NCI-H1105 (cell line): ENCODE results near the gene KRT83.
"Not testable (repeated sequence)": the region's sequence is repeated elsewhere in the genome, so short reads cannot be mapped to it uniquely, and the experiment has no call there.

ENCODE experiments used
- DNase-seq: peaks from one replicate; lab custom pipeline; 2025; lab: John Stamatoyannopoulos, UW

KRT83 gene

DNA sequence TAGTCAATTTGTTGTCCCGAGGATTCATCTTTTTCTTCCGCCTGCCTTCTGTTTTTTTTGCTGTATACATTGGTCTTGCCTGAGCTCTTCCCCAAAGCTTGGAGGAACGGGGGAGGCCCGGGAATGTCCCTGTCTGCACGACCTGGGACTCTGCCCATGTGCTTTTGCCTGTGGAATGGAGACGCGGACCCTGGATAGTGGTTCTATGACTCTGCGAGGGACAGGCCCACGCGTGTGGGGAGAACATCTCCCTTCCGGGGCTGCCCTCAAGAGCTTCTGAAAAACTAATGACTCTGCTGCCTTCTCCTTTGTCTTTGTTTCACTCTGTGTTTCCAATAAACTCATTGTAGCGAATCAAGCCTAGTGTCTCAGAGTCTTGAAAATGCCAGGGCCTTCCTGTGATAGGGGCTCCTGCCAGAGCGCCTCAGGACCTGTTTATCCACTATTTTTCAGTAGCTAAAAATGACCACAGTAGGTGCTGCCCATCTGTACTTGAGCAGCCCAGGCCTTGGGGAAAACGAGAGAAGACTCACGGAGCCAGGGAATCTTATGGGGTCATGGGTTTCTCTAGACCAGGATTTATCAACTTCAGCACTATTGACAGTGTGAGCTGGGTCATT, 12.3 kb downstream of the KRT83 start:
- no peak for DNase-seq

DNA sequence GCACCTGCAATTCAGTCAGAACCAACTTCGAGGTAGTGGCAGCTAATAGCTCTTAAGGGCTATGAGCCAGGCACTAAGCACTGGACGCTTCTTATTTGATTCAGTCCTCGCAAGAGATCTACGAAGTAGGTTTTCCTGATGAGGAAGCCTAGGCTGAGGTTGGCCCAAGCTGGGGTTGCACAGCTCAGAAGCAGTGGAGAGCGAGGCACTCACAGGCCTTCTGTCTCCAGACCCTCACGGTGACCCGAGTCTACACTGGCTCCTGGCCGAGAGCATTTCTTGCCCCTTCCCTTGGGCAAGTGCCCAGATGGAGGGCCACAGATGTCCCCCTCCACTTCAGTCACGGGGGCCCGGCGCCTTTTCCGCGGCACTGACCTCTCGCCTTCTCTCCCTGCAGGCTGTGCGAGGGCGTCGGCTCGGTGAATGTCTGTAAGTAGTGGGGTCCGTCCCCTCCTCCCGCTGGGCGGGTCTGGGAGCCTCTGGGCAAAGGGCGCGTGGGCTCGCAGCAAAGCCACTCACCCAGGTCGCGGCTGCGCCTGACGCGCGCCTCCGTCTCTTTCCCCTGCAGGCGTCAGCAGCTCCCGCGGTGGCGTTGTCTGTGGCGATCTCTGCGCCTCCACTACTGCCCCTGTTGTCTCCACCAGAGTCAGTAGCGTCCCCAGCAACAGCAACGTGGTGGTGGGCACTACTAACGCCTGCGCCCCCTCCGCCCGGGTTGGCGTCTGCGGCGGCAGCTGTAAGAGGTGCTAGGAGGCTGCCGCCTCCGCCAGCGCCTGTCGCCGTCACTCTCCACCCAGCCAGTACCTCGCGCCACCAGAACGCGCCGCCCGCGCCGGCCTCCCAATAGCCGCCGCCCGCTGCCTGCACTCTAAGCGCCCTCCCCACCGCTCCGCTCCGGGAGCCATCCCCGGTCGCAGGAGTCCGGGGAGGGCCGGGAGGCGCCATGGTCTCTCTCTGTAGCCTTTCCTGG, 13.1 kb downstream of the KRT83 start:
- DNase-seq: no peak

DNA sequence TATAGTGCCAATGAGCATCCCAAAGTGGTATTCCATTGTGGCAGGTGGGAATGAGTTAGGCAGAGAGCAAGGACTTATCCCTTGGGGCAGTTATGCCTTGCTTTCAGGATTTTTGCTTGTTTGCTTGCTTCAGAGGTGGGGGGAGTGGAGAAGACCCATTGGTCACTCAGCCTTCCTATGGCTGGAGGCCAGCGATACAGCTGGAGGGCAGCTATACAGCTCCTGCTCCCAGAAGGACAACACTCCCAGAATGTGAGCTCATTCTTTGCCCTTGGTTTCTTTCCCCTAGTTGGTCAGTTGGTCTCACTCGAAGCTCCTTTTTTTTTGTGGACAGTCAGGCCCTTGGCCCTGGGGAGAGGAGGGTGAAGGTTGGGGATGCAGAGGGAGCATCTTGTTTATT, 14.5 kb downstream of the KRT83 start:
- no peak for DNase-seq

DNA sequence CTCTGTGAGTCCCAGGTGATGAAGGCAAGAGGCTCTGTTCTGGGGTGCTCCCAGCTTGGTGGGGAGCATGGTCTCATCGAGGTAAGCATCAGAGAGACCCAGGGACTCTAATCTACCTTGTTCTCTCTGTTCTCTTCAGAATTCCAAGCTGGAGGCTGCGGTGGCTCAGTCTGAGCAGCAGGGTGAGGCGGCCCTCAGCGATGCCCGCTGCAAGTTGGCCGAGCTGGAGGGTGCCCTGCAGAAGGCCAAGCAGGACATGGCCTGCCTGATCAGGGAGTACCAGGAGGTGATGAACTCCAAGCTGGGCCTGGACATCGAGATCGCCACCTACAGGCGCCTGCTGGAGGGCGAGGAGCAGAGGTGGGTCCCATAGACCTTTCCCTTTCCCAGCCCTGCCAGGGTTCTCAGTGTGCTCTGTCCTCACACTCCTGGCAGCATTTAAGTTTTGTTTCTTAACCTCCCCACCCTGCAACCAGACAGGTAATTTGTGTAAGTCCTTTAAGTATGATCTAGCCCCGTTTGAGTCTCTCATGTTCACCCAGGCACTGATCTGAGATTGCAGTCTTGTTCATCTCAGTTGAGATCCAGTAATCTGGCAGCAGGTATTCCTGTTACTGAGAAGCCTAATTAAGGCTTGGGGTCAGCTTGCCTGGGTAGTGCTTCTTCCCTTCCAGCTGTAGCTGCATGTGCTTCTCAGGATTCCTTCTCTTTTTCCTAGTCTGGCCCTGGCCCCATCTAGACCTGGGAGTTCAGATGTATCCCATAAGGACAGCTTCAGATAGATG, 15.1 kb downstream of the KRT83 start:
- no peak for DNase-seq

DNA sequence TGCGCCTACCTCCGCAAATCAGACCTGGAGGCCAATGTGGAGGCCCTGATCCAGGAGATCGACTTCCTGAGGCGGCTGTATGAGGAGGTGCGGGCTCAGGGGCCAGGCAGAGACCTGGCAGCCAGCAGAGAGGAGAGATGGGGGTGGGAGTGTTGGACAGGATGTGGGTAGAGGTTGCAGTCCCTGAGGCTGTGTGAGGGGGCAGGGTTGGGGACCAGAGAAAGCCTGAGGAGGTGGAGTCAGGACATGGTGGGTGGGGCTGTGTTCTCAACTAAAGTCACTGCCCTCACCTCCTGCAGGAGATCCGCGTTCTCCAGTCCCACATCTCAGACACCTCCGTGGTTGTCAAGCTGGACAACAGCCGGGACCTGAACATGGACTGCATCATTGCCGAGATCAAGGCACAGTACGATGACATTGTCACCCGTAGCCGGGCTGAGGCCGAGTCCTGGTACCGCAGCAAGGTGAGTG, 16.2 kb downstream of the KRT83 start:
- not testable (repeated sequence) for DNase-seq

DNA sequence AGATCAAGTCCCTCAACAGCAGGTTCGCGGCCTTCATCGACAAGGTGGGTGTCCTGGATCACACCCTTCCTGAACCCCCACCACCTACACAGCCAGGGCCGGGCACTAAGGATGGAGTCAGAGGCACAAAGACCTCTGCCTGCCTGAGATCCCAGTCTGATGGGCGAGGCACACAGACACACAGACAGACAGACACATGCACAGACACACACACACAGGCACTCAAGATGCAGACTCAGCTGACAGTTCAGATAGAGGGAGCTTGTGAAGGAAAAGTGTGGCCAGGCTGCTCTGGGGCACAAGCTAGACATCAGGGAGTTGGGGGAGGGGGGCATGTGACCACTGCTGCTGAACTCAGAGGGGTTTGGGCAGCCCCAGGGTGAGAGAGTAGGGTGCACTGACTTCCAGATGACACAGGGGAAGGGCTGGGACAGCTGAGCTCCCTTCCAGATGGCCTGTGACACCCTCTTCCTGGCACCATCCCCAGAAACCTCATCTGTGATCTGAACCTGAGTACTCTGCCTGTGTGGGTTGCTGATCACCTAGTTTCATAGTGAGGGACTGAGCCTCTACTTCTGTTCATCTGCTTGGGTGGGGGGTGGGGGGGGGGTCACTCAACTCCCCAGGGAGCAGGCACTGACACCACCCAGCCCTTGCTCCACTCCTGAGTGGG, 18.8 kb downstream of the KRT83 start:
- DNase-seq: not testable (repeated sequence)

DNA sequence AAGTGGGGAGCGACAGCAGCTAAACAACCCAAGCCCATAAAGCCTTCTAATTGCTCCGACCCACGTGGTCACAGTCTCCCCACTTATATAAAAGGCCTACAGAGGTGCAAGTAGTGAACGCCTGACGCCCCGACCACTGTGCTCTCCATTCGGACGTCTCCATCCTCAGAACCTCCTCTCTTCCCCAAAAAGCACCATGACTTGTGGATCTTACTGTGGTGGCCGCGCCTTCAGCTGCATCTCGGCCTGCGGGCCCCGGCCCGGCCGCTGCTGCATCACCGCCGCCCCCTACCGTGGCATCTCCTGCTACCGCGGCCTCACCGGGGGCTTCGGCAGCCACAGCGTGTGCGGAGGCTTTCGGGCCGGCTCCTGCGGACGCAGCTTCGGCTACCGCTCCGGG, 19.5 kb downstream of the KRT83 start:
- not testable (repeated sequence) for DNase-seq

DNA sequence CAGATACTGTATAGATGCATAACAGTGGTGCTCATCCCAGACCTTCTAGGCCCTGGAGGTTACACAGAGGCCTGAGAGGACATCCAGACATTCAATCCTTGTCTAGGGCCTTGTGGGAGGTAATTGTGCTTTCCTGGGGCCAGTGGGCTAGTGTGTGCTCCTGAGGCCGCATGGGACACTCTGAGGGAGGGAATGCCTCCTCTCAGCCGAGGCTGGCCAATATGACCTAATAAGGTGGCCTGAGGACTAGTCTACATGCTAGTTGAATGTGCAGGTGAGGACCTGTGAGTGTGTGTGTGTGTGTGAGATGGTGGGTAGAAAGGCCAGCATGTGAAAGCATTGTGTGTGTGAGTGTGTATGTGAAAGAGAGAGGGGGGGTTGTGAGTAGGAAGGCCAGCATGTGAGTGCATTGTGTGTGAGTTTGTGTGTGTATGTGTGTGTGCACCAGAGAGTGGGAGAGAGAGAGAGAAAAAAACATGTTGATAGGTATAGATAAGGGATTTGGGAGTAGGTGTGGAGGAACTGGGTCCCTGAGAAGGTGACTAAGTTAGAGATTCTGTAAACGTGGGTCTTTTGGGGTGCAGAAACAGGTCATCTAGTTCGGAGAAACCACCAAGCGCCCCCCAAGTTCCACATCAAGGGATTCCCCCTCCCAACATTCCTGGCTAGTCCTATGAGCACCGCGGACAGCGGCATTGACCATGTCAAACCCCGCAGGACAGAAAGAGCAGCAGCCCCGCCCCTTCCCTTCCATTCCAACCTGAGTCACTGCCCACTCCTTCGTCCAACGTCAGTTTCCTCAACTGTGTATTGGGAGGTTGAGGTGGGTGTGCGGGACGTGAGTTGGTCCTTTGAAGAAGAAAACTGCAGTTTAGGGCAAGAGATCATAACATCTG, 20.2 kb downstream of the KRT83 start:
- no peak for DNase-seq

DNA sequence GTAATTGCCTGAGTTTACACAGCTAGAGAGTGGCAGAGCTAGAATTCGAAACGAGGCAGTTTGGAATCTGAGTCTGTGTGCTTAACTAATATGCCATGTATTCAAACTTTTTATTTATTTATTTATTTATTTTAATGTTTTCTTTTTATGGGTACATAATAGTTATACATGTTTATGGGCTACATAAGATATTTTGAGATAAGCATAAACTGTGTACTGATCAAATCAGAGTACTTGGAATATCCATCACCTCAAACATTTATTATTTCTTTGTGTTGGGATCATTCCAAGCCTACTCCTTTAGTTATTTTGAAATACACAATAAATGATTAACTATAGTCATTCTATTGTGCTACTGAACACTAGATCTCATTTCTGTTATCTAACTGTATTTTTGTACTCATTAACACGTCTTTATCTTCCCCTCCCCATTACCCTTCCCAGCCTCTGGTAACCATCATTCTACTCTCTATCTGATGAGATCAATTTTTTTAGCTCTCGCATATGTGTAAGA, 22.5 kb downstream of the KRT83 start:
- DNase-seq: no peak

DNA sequence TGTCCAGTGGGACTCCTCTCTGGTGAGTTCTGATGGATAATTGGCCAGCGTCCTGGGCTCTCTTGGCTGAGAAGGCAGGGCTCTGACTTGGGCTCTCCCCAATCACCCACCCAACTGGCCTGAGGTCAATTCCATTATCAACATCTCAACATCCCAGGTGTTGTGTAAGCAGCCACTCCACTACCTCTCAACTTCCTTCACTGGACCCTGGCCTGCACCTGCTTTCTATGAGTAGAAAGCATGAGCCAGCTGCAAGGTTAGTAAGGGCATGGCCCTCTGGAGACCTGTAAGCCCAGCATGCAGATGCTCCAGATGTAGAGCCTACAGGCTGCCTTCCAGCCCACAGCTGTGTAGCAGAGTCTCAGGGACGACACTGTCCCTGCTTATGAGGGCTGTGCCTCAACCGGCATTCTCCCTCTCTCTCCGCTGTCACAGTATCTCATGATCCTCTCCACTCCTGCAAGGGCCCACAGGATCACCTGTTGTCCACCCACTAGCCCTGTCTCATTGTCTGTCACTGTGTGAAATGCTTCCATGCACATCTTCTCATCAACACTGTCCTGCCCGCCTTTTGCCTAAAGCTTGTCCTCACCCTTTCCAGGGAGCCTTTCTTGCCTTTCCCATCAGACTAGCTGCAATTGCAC, 24.5 kb downstream of the KRT83 start:
- DNase-seq: no peak

DNA sequence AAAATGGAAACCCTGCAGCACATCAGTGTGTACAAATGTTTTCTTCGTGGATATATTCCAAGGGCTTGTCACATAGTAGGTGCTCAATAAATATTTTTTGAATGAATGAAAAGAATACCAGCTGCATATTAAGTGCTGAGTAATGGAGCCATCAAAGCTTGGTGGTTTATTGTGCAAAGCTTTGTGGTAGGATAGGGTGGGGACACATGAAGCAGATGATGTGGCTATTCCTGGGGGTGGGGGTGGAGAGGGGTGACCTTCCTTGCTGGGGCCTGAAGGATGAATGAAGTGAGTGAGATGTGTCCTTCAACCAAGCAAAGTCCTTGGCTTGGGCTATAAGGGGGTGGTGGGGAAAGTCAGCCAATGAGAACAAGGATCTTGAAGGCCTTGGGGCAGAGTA, 25.5 kb downstream of the KRT83 start:
- no peak for DNase-seq

DNA sequence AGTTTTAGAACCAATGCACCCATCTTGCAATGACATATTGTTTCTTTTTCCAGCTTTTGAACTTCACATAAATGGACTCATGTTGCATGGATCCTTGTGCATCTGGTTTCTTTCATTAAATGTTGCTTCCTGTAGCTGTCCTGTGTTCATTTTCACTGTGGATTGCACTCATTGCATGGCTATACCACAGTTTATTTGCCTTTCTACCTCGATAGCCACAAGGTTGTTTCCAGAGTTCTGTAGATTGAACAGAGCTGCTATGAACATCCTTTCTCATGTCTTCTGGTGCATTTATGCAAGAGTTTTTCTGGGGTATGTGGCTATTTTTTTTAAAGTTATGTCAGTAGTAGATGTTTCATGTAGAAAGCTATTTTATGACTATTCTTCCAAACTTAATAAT, 26.4 kb downstream of the KRT83 start:
- DNase-seq: no peak

DNA sequence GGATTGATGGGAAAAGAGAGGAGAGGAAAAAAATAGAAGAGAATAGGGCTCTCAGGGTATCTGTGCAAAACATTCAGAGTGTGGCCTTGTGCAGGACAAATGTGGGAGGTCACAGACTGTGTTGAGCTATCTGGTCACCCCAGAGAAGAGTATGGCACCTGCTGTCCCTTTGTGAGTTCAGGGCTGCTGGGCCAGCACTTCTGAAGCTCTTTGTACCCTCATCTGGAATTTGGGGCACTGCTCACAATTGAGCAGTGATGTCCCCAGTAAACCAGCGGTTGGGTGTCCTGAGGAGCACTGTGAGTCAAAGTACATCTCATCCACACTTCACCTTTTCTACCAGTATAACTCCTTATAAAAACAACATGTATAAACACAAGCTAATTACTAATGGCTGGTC, 27.3 kb downstream of the KRT83 start:
- no peak for DNase-seq

DNA sequence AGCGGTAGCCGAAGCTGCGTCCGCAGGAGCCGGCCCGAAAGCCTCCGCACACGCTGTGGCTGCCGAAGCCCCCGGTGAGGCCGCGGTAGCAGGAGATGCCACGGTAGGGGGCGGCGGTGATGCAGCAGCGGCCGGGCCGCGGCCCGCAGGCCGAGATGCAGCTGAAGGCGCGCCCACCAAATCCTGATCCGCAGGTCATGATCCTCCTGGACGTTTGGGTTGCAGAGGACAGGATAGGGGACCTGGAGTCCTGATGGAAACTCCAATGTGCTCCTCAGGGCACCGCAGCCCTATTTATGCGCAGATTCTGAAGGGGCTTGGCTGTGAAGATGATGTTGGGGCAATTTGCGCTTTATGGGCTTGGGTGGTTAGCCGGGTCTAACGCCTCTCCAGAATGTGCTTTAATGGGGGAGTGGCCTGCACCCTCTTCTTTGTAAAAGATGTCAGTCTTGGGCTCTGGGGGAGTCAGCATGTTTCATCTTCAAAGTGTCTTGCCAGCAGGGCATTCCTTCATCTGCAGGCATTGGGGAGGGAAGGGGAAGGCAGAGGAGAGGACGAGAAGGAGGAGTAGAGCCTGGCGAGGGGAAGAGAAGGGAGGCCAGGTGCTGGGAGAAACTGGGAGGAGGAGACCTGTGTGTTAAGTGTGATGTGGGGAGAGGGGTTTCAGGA, 29.8 kb downstream of the KRT83 start, which contains the start of gene KRT81:
Gene KRT81 (minus strand): TSS at position 268 of the 669 bp plus-strand sequence. CDS start 69 bp downstream, at position 199.
- no peak for DNase-seq

DNA sequence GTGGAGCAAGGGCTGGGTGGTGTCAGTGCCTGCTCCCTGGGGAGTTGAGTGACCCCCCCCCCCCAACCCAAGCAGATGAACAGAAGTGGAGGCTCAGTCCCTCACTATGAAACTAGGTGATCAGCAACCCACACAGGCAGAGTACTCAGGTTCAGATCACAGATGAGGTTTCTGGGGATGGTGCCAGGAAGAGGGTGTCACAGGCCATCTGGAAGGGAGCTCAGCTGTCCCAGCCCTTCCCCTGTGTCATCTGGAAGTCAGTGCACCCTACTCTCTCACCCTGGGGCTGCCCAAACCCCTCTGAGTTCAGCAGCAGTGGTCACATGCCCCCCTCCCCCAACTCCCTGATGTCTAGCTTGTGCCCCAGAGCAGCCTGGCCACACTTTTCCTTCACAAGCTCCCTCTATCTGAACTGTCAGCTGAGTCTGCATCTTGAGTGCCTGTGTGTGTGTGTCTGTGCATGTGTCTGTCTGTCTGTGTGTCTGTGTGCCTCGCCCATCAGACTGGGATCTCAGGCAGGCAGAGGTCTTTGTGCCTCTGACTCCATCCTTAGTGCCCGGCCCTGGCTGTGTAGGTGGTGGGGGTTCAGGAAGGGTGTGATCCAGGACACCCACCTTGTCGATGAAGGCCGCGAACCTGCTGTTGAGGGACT, 30.6 kb downstream of the KRT83 start:
- DNase-seq: not testable (repeated sequence)

DNA sequence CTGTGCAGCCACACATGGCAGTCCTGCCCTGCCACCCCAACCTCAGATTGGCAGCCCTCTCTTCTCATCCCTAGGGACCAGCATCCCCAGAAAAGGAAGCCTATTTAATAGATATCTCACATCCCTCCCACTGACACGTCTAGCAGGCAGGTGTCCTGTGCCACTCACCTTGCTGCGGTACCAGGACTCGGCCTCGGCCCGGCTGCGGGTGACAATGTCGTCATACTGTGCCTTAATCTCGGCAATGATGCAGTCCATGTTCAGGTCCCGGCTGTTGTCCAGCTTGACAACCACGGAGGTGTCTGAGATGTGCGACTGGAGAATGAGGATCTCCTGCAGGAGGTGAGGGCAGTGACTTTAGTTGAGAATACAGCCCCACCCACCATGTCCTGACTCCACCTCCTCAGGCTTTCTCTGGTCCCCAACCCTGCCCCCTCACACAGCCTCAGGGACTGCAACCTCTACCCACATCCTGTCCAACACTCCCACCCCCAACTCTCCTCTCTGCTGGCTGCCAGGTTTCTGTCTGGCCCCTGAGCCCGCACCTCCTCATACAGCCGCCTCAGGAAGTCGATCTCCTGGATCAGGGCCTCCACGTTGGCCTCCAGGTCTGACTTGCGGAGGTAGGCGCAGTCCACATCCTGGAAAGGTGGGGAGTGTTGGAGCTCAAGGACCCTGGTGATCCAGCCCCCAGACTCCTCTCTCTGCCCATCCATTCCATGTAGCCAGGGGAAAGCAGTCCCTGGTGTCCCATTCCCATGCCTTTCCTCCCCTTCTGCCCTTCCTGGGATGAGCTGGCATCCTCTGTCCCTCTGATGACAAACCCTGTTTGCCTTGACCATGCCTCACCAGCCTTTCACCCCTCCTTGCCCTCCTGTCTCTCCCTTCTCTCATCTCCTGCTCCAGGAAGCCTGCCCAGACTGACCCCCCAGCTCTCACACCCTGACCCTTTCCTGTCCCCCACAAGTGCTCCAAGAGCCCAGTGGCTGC, 33.1 kb downstream of the KRT83 start:
- not testable (repeated sequence) for DNase-seq
